ENCODE results near the gene ACIN1.

Gene ACIN1

DNA sequence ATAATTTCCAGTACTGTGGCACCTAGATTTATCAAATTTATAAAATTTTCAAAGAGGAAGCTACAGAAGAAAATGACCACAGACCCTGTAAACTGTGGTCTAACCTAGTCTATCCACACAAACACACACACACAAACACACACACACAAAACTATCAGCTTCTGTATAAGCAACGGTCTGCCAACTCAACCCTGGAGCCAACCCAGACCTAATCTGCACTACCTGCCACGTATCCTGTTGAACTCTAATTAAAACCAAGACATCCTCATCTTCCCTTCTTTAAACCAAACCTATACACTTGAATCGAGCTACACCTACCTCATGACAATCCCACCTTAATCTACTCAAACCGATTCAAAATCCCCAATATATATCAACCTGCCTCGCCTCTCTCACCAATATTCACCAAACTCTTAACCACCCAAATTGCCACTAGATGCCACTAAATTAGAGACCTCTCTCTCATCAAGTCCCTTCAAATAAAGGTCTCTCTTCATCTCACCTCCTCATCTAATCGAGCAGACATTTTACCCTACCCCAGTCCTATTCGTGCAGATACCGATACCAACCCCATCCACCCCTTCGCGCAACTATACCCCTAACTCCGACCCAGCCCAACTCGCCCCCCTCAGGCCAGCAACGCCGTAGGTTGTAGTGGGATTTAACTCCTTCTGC lies 808 bp downstream of the ACIN1 start:
- peak; percentile 23 for TF ChIP-seq CTCF (conservative IDR thresholded peaks at IDR 0.05; ENCODE audit: control insufficient read depth, insufficient read depth, low read depth, low read length)
- DNase-seq (ENCODE audit: low read depth): no peak
- peak overlapping the region; percentile 97 for H3K4me3 ChIP-seq (ENCODE audit: control insufficient read depth, low read depth, low read length)

GRCh38 chr14:23093526-23093925 lies 1.4 kb downstream of the ACIN1 start:
- no peak for TF ChIP-seq CTCF (conservative IDR thresholded peaks at IDR 0.05; ENCODE audit: control insufficient read depth, insufficient read depth, low read depth, low read length)
- no peak for DNase-seq (ENCODE audit: low read depth)

GRCh38 chr14:23093104-23093503 lies 1.8 kb downstream of the ACIN1 start:
- peak overlapping the region; percentile 97 for H3K4me3 ChIP-seq (ENCODE audit: control insufficient read depth, low read depth, low read length)
- DNase-seq (ENCODE audit: low read depth): no peak
- TF ChIP-seq CTCF (conservative IDR thresholded peaks at IDR 0.05; ENCODE audit: control insufficient read depth, insufficient read depth, low read depth, low read length): no peak

More at GRCh38 chr14:23093526-23093925, 1.4 kb downstream of the ACIN1 start:
- H3K4me3 ChIP-seq (ENCODE audit: control insufficient read depth, low read depth, low read length): peak overlapping the region; percentile 97

GRCh38 chr14:23091294-23092225 lies 3.4 kb downstream of the ACIN1 start:
- no peak for TF ChIP-seq CTCF (conservative IDR thresholded peaks at IDR 0.05; ENCODE audit: control insufficient read depth, insufficient read depth, low read depth, low read length)
- DNase-seq (ENCODE audit: low read depth): no peak
- no peak overlapping the region for H3K4me3 ChIP-seq (ENCODE audit: control insufficient read depth, low read depth, low read length)

- TF ChIP-seq CTCF (conservative IDR thresholded peaks at IDR 0.05; ENCODE audit: control insufficient read depth, insufficient read depth, low read depth, low read length): no peak
- DNase-seq (ENCODE audit: low read depth): no peak
- no peak overlapping the region for H3K4me3 ChIP-seq (ENCODE audit: control insufficient read depth, low read depth, low read length)
Observed at GRCh38 chr14:23090254-23090636, 4.7 kb downstream of the ACIN1 start.

GRCh38 chr14:23089498-23090253 lies 5.3 kb downstream of the ACIN1 start:
- no peak for DNase-seq (ENCODE audit: low read depth)
- H3K4me3 ChIP-seq (ENCODE audit: control insufficient read depth, low read depth, low read length): no peak overlapping the region
- TF ChIP-seq CTCF (conservative IDR thresholded peaks at IDR 0.05; ENCODE audit: control insufficient read depth, insufficient read depth, low read depth, low read length): no peak

All from fibroblast of mammary gland (primary cell).